Measurements from ENCODE around the gene VASH1. TPM values are rescaled to one million over a fixed set of nuclear protein-coding genes. Genes with fewer than 3 reads are reported as not detected.
A peak's percentile ranks its signal among the peaks of the same experiment; 100 is the strongest.

The VASH1 gene
- total and polyA plus RNA-seq, 2 experiments from 2014 or later = 0.78 to 2.8 TPM

GRCh38 chr14:76727384-76727783 is 33.9 kb upstream of the VASH1 start:
- H3K4me1 Mint-ChIP-seq = peaks cover 21% of the 10 kb centered on the region
- Histone ChIP-seq H3F3A (replicated peaks; ENCODE audit: low read depth) (no peaks in the 10 kb centered on the region), H3K4me1 (ENCODE audit: insufficient read depth) (0 out of 2 replicates have a peak, but pooled peaks cover 11% of the 10 kb centered on the region), H3K79me2 (replicated peaks; ENCODE audit: insufficient read depth) (no peaks in the 10 kb centered on the region), H3K4me3 (no peak overlapping the region), H4K20me1 (replicated peaks; ENCODE audit: insufficient read depth) (no peaks in the 10 kb centered on the region), H3K36me3 (ENCODE audit: insufficient read depth) (no peaks in the 10 kb centered on the region), H3K27me3 (ENCODE audit: insufficient read depth) (no peaks in the 10 kb centered on the region), H2AFZ (peak overlapping the region; percentile 63; the same call in 1 of the 2 replicates), H3K27ac (ENCODE audit: low read depth) (no peak overlapping the region), H3K4me2 (no peak overlapping the region), H3K9me2 (ENCODE audit: insufficient read depth) (no peaks in the 10 kb centered on the region)
- peaks cover 1% of the 10 kb centered on the region for H3K27me3 Mint-ChIP-seq (ENCODE audit: insufficient read depth, low read depth, poor library complexity)
- H3K27ac Mint-ChIP-seq = no peak overlapping the region
- no peak for TF ChIP-seq ZNF331 (CRISPR knock-in tag; IDR thresholded peaks at IDR 0.05; ENCODE audit: low read depth)
- no peak for TF ChIP-seq STAT1 (IDR thresholded peaks at IDR 0.05; ENCODE audit: unreplicated experiment)
- TF ChIP-seq REST (IDR thresholded peaks at IDR 0.05; ENCODE audit: unreplicated experiment) = no peak
- TF ChIP-seq EZH2 (IDR thresholded peaks at IDR 0.05; ENCODE audit: low read depth, unreplicated experiment) = no peak
- TF ChIP-seq JUNB (IDR thresholded peaks at IDR 0.05; ENCODE audit: unreplicated experiment) = no peak
- no peak for TF ChIP-seq ZNF462 (CRISPR knock-in tag; IDR thresholded peaks at IDR 0.05)
- no peak for TF ChIP-seq CTCF (conservative IDR thresholded peaks at IDR 0.05; ENCODE audit: low read depth in 2 of 2)
- no peak for TF ChIP-seq ZNF114 (CRISPR knock-in tag; IDR thresholded peaks at IDR 0.05)
- no peak for TF ChIP-seq CREB1 (CRISPR knock-in tag; IDR thresholded peaks at IDR 0.05; ENCODE audit: low read depth)
- ATAC-seq (no peak), DNase-seq (ENCODE audit: low spot score) (no peak)
- H3K4me3 Mint-ChIP-seq = no peak overlapping the region
- no peaks in the 10 kb centered on the region for H3K9me3 Mint-ChIP-seq
- no peaks in the 10 kb centered on the region for H3K36me3 Mint-ChIP-seq (ENCODE audit: low read depth)
